Measurements from ENCODE around the gene AJM1. TPM values are rescaled to one million over a fixed set of nuclear protein-coding genes. Genes with fewer than 3 reads are reported as not detected.
A peak's percentile ranks its signal among the peaks of the same experiment; 100 is the strongest.

Gene AJM1
- total RNA-seq, 2 donors from 2014 or later, result 1.4 to 3.5 TPM

GRCh38 chr9:136849960-136850865 is 7.9 kb downstream of the AJM1 start:
- WGBS, 2 experiments (ENCODE audit: insufficient coverage in 1 of 2, insufficient read length in 1 of 2), result 67 to 70% methylated on average over 33 to 43 of the region's 43 CpGs
- H3K9me3 ChIP-seq (ENCODE audit: control insufficient read depth, low read length), result no peaks in the 10 kb centered on the region
- Mint-ChIP-seq H3K4me1 (peaks cover 2% of the 10 kb centered on the region), H3K9me3 (peaks cover 11% of the 10 kb centered on the region), H3K27ac (peak overlapping the region; percentile 88), H3K36me3 (ENCODE audit: low read depth) (no peaks in the 10 kb centered on the region), H3K27me3 (ENCODE audit: insufficient read depth) (peaks cover 21% of the 10 kb centered on the region), H3K4me3 (peak overlapping the region; percentile 78)
- H3K27ac ChIP-seq (ENCODE audit: low read depth, low read length), result no peak overlapping the region
- H3K9ac ChIP-seq (ENCODE audit: extremely low read depth, low read length, poor library complexity, severe bottlenecking), result peak overlapping the region; percentile 64
- peaks cover 8% of the 10 kb centered on the region for H3K4me1 ChIP-seq (ENCODE audit: control insufficient read depth, insufficient read depth, low read length)
- no peak for DNase-seq
- TF ChIP-seq CTCF (conservative IDR thresholded peaks at IDR 0.05), result no peak
- peak overlapping the region; percentile 93 for H3K4me3 ChIP-seq (ENCODE audit: low read length)
- H3K36me3 ChIP-seq (ENCODE audit: control insufficient read depth, insufficient read depth, low read length), result peaks cover 10% of the 10 kb centered on the region
- H3K27me3 ChIP-seq (ENCODE audit: control insufficient read depth, insufficient read depth, low read length, poor library complexity, severe bottlenecking), result no peaks in the 10 kb centered on the region

- peaks cover 8% of the 10 kb centered on the region for H3K4me1 ChIP-seq (ENCODE audit: control insufficient read depth, insufficient read depth, low read length)
- H3K36me3 ChIP-seq (ENCODE audit: control insufficient read depth, insufficient read depth, low read length), result peaks cover 10% of the 10 kb centered on the region
- 94% methylated on average over 17 to 23 of the region's 23 CpGs for WGBS, 2 experiments (ENCODE audit: insufficient coverage in 1 of 2, insufficient read length in 1 of 2)
- no peaks in the 10 kb centered on the region for H3K27me3 ChIP-seq (ENCODE audit: control insufficient read depth, insufficient read depth, low read length, poor library complexity, severe bottlenecking)
- peak overlapping the region; percentile 78 for H3K4me3 Mint-ChIP-seq
- H3K9ac ChIP-seq (ENCODE audit: extremely low read depth, low read length, poor library complexity, severe bottlenecking), result no peak overlapping the region
- no peak overlapping the region for H3K4me3 ChIP-seq (ENCODE audit: low read length)
- no peaks in the 10 kb centered on the region for H3K9me3 ChIP-seq (ENCODE audit: control insufficient read depth, low read length)
- H3K27me3 Mint-ChIP-seq (ENCODE audit: insufficient read depth), result peaks cover 15% of the 10 kb centered on the region
- no peak for TF ChIP-seq CTCF (conservative IDR thresholded peaks at IDR 0.05)
- H3K4me1 Mint-ChIP-seq, result peaks cover 2% of the 10 kb centered on the region
- H3K9me3 Mint-ChIP-seq, result peaks cover 7% of the 10 kb centered on the region
- peak; percentile 53 for DNase-seq
- H3K27ac Mint-ChIP-seq, result no peak overlapping the region
- H3K36me3 Mint-ChIP-seq (ENCODE audit: low read depth), result no peaks in the 10 kb centered on the region
- H3K27ac ChIP-seq (ENCODE audit: low read depth, low read length), result no peak overlapping the region
Measured at GRCh38 chr9:136850866-136851775, 8.8 kb downstream of the AJM1 start.

GRCh38 chr9:136851941-136852663 is 9.8 kb downstream of the AJM1 start, which contains the start of gene MAMDC4:
MAMDC4 (plus strand) TSS chr9:136852346; CDS start chr9:136852417, 71 bp downstream.
- Histone ChIP-seq H3K36me3 (ENCODE audit: control insufficient read depth, insufficient read depth, low read length) (peaks cover 10% of the 10 kb centered on the region), H3K4me3 (ENCODE audit: low read length) (no peak within 1 kb of the TSS), H3K27me3 (ENCODE audit: control insufficient read depth, insufficient read depth, low read length, poor library complexity, severe bottlenecking) (no peaks in the 10 kb centered on the region), H3K4me1 (ENCODE audit: control insufficient read depth, insufficient read depth, low read length) (peaks cover 8% of the 10 kb centered on the region), H3K9me3 (ENCODE audit: control insufficient read depth, low read length) (no peaks in the 10 kb centered on the region), H3K9ac (ENCODE audit: extremely low read depth, low read length, poor library complexity, severe bottlenecking) (no peak within 1 kb of the TSS), H3K27ac (ENCODE audit: low read depth, low read length) (no peak within 1 kb of the TSS)
- Mint-ChIP-seq H3K27ac (no peak within 1 kb of the TSS), H3K4me1 (peaks cover 2% of the 10 kb centered on the region), H3K36me3 (ENCODE audit: low read depth) (no peaks in the 10 kb centered on the region), H3K27me3 (ENCODE audit: insufficient read depth) (peaks cover 8% of the 10 kb centered on the region), H3K4me3 (no peak within 1 kb of the TSS), H3K9me3 (peaks cover under 1% of the 10 kb centered on the region)
- TF ChIP-seq CTCF (conservative IDR thresholded peaks at IDR 0.05), result no peak
- DNase-seq, result peak; percentile 50
- 93 to 97% methylated on average over 16 to 23 of the region's 23 CpGs for WGBS, 2 experiments (ENCODE audit: insufficient coverage in 1 of 2, insufficient read length in 1 of 2)
